HepG2 (cell line): ENCODE results near the gene PIGC. TPM values are rescaled to one million over a fixed set of nuclear protein-coding genes. Genes with fewer than 3 reads are reported as not detected.
A peak's percentile ranks its signal among the peaks of the same experiment; 100 is the strongest.

ENCODE experiments used
- ATAC-seq: fragments of 200-7000 bp; cut with Tn5 transposase; 3 replicates; pipeline ENCODE4 v1.9.1; 2020; ENCODE audit warnings: mild to moderate bottlenecking, moderate library complexity
- BruUV-seq: library from RNA; stranded (reverse); fragments of 400-500 nt; replicated peaks from 2 replicates; lab custom pipeline; 2021; lab: Mats Ljungman, UMichigan
- CTCF ChIA-PET: fragments of 300-600 bp; formaldehyde crosslinking; extraction: SDS; loops from one replicate; lab custom pipeline; 2021; ENCODE audit warnings: low total read pairs, inconsistent platforms, low intra/inter-chr PET ratio; lab: Yijun Ruan, JAX
- POLR2A ChIA-PET: fragments of 350-600 bp; sonication (Branson Sonifier 250); formaldehyde crosslinking; loops from one replicate; lab custom pipeline; 2020; ENCODE audit warnings: antibody characterized with exemption, inconsistent platforms; lab: Yijun Ruan, JAX
- DNase-seq: peaks from one replicate; pipeline ENCODE4 v3.0.0-alpha.2; 2015; ENCODE audit warnings: low spot score
- FAIRE-seq: peaks from 3 replicates; lab custom pipeline; 2011; peaks lifted over from hg19 to GRCh38; lab: Jason Lieb, UNC
- H2AFZ ChIP-seq: one replicate; pipeline ENCODE4 v1.6.1; 2011; ENCODE audit warnings: low read length, inconsistent platforms
- H3K27ac ChIP-seq: fragments of 300-600 bp; 3 replicates; pipeline ENCODE4 v1.8.0; 2011; ENCODE audit warnings: mixed run types, mild to moderate bottlenecking, mixed read lengths, low read length, inconsistent platforms; ENCODE audit not compliant: insufficient read depth; ENCODE audit errors: extremely low read length
- H3K27me3 ChIP-seq, 2 experiments: fragments of 200-600 bp in 1 of 2; 2 replicates in 1 of 2; 3 replicates in 1 of 2; pipeline versions ENCODE4 v1.6.0 to v1.8.0; 2011; ENCODE audit warnings: low read length in 2 of 2, mild to moderate bottlenecking in 2 of 2, moderate library complexity in 2 of 2, inconsistent platforms in 1 of 2; ENCODE audit not compliant: insufficient read depth in 2 of 2, control insufficient read depth in 1 of 2
- H3K36me3 ChIP-seq, 2 experiments: fragments of 200-600 bp in 1 of 2; replicated peaks in 1 of 2; 2 replicates in 1 of 2; 3 replicates in 1 of 2; pipeline versions ENCODE4 v1.5.1 to v1.8.0; 2011; ENCODE audit warnings: low read length in 2 of 2, inconsistent platforms in 1 of 2; ENCODE audit not compliant: insufficient read depth in 2 of 2, control insufficient read depth in 1 of 2
- H3K4me1 ChIP-seq: 2 replicates; pipeline ENCODE4 v1.5.1; 2012; ENCODE audit warnings: low read length, inconsistent platforms; ENCODE audit not compliant: insufficient read depth
- H3K4me2 ChIP-seq: 2 replicates; pipeline ENCODE4 v1.6.0; 2011; ENCODE audit warnings: low read depth, low read length, inconsistent platforms
- H3K4me3 ChIP-seq, 3 experiments: fragments of 200-600 bp in 1 of 3; sonication (generic), shearing (Covaris generic) in 1 of 3; replicated peaks in 1 of 3; 2 replicates each; pipeline ENCODE4 v1.5.1; 2011 to 2016; ENCODE audit warnings: low read length in 3 of 3, inconsistent platforms in 2 of 3, low read depth in 2 of 3, mild to moderate bottlenecking in 2 of 3, control low read depth in 1 of 3, mixed read lengths in 1 of 3; ENCODE audit not compliant: insufficient read depth in 1 of 3
- H3K79me2 ChIP-seq: one replicate; pipeline ENCODE4 v1.6.1; 2011; ENCODE audit warnings: low read length, inconsistent platforms; ENCODE audit not compliant: insufficient read depth
- H3K9ac ChIP-seq: 2 replicates; pipeline ENCODE4 v1.6.0; 2011; ENCODE audit warnings: mild to moderate bottlenecking, low read depth, low read length, inconsistent platforms; ENCODE audit not compliant: insufficient read depth
- H3K9me3 ChIP-seq: 2 replicates; pipeline ENCODE4 v1.5.1; 2012; ENCODE audit warnings: mild to moderate bottlenecking, low read length
- H4K20me1 ChIP-seq: 2 replicates; pipeline ENCODE4 v1.6.0; 2011; ENCODE audit warnings: inconsistent platforms, mild to moderate bottlenecking, low read length, moderate library complexity; ENCODE audit not compliant: insufficient read depth
- DNMT3B ChIP-seq: conservative IDR thresholded peaks from 2 replicates; pipeline ENCODE4 v1.6.1; 2016; ENCODE audit warnings: missing biosample characterization, control low read depth
- HIC2 ChIP-seq: sonication (generic); formaldehyde crosslinking; IDR thresholded peaks from 2 replicates; pipeline ENCODE4 v1.9.0; 2022; ENCODE audit warnings: low read depth, missing genetic modification reagents
- KDM3A ChIP-seq: IDR thresholded peaks from 2 replicates; pipeline ENCODE4 v1.6.1; 2018; ENCODE audit warnings: low read depth, missing compliant biosample characterization
- MED13 ChIP-seq: sonication (generic); formaldehyde crosslinking; IDR thresholded peaks from 2 replicates; pipeline ENCODE4 v1.5.0; 2020; ENCODE audit warnings: missing genetic modification reagents
- MNT ChIP-seq: fragments of 450-650 bp; IDR thresholded peaks from 2 replicates; pipeline ENCODE4 v1.6.1; 2016
- NFKB2 ChIP-seq: sonication (generic); formaldehyde crosslinking; IDR thresholded peaks from 2 replicates; pipeline ENCODE4 v1.4.0; 2020; ENCODE audit warnings: missing genetic modification reagents, borderline replicate concordance
- RCOR2 ChIP-seq: IDR thresholded peaks from 2 replicates; pipeline ENCODE4 v1.6.1; 2016; ENCODE audit warnings: missing biosample characterization, missing genetic modification reagents
- SP2 ChIP-seq: sonication (generic); formaldehyde crosslinking; IDR thresholded peaks from 2 replicates; pipeline ENCODE4 v1.5.1; 2020; ENCODE audit warnings: mild to moderate bottlenecking, missing genetic modification reagents
- TEAD3 ChIP-seq: optimal IDR thresholded peaks from 2 replicates; pipeline ENCODE3; 2016; ENCODE audit warnings: borderline replicate concordance
- XBP1 ChIP-seq: sonication (generic); formaldehyde crosslinking; IDR thresholded peaks from 2 replicates; pipeline ENCODE4 v1.5.0; 2020; ENCODE audit warnings: missing genetic modification reagents
- ZFP82 ChIP-seq: sonication (generic); formaldehyde crosslinking; IDR thresholded peaks from 2 replicates; pipeline ENCODE4 v1.5.1; 2020; ENCODE audit warnings: mild to moderate bottlenecking, missing genetic modification reagents, borderline replicate concordance
- ZNF12 ChIP-seq: sonication (generic); formaldehyde crosslinking; IDR thresholded peaks from 2 replicates; pipeline ENCODE4 v1.5.0; 2020; ENCODE audit warnings: missing genetic modification reagents
- ZNF282 ChIP-seq: fragments of 450-650 bp; IDR thresholded peaks from 2 replicates; pipeline ENCODE4 v1.6.1; 2018; ENCODE audit not compliant: partially characterized antibody
- ZNF367 ChIP-seq: sonication (generic); formaldehyde crosslinking; IDR thresholded peaks from 2 replicates; pipeline ENCODE4 v1.4.0; 2020; ENCODE audit warnings: missing genetic modification reagents, borderline replicate concordance
- ZNF510 ChIP-seq: sonication (generic); formaldehyde crosslinking; IDR thresholded peaks from 2 replicates; pipeline ENCODE4 v1.4.0; 2020; ENCODE audit warnings: low read depth, mild to moderate bottlenecking, missing genetic modification reagents
- ZNF770 ChIP-seq: sonication (generic); formaldehyde crosslinking; IDR thresholded peaks from 2 replicates; pipeline ENCODE4 v1.5.0; 2020; ENCODE audit warnings: mild to moderate bottlenecking, missing genetic modification reagents
- ZNF790 ChIP-seq: sonication (generic); formaldehyde crosslinking; IDR thresholded peaks from 2 replicates; pipeline ENCODE4 v1.8.0; 2022; ENCODE audit warnings: missing genetic modification reagents, mild to moderate bottlenecking, borderline replicate concordance
- ZNF878 ChIP-seq: sonication (generic); formaldehyde crosslinking; IDR thresholded peaks from 2 replicates; pipeline ENCODE4 v1.8.1; 2023; ENCODE audit warnings: mild to moderate bottlenecking, missing genetic modification reagents, moderate library complexity
- ZSCAN21 ChIP-seq: sonication (generic); formaldehyde crosslinking; IDR thresholded peaks from 2 replicates; pipeline ENCODE4 v1.8.0; 2022; ENCODE audit warnings: mild to moderate bottlenecking, missing genetic modification reagents, moderate library complexity, borderline replicate concordance
- ZSCAN25 ChIP-seq: sonication (generic); formaldehyde crosslinking; IDR thresholded peaks from 2 replicates; pipeline ENCODE4 v1.8.0; 2022; ENCODE audit warnings: mild to moderate bottlenecking, missing genetic modification reagents
- WGBS: methylation state at CpG from one replicate; pipeline ENCODE4 v1.1.6; 2017; ENCODE audit warnings: low lambda C conversion rate; 5-methylcytosine and 5-hydroxymethylcytosine counted together
- in situ Hi-C: cut with HindIII; loops from 2 replicates; pipeline ENCODE4 v1.10.0; 2017; ENCODE audit warnings: low pct_unique_long_range_greater_than_20kb; ENCODE audit not compliant: extremely low pct_ligation_motif_present
- intact Hi-C: fragments of 100-400 bp; cut with micrococcal nuclease; formaldehyde crosslinking; loops from one replicate; pipeline ENCODE4 v1.10.0; 2022; ENCODE audit not compliant: unreplicated experiment
- polyA plus RNA-seq, 8 experiments: library from polyadenylated mRNA; depleted of rRNA in 3 of 8; stranded (reverse) in 7 of 8; unstranded in 1 of 8; fragments of >200 nt; fragmentation: Illumina TruSeq in 4 of 8; extraction: Trizol in 4 of 8; gene quantifications; 2 replicates each; pipeline versions ENCODE4 v1.2.1 to v1.2.3, GENCODE V29; 2011 to 2016; ENCODE audit warnings: low read depth in 4 of 8, missing spikeins in 1 of 8, mixed read lengths in 1 of 8; ENCODE audit not compliant: insufficient read depth in 1 of 8
- total RNA-seq, 5 experiments: library from RNA; depleted of rRNA; stranded (reverse); fragments of >200 nt; fragmentation: Illumina TruSeq; extraction: Trizol; gene quantifications; 2 replicates each; pipeline ENCODE4 v1.2.3, GENCODE V29; 2016; ENCODE audit warnings: low read depth in 1 of 5
- TF ChIP-seq, protein P1 (sequence below): IDR thresholded peaks from 2 replicates; pipeline ENCODE4 v1.6.1; 2016; ENCODE audit warnings: missing genetic modification reagents, missing compliant biosample characterization

PIGC gene
- total and polyA plus RNA-seq, 2 of the 13 experiments (the other 11 are each of a cell fraction or from before 2014, with no cell fraction given): 26.7 to 29.5 TPM

DNA sequence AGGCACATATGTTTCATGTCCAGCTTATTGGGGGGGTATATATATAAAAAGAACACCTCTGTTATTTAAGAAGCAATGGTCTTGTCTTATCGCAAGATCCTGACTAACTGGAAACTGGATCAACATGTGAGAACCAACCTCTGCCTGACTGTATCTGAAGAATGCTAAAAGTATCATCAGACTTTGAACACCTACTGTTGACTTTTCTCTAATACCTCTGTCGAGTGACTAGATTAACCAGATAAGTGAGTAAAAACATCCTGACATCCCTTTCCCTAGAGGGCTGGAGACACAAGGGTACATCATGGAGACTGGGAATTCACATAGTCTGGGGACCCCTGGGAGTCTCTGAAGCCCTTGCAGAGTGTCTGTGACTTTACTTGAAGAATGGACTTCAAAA is 26.3 kb upstream of the PIGC start:
- CTCF ChIA-PET: interaction anchor here (1.4 kb wide), 1 partner anchor 21 kb away, joined by 3 read pairs; no protein-coding TSS in a partner anchor
- 3% methylated on average over 2 of the region's 2 CpGs for WGBS
- POLR2A ChIA-PET: interaction anchor here (0.6 to 6.1 kb wide), 3 partner anchors 17 to 62 kb away, joined by 5 to 99 read pairs (median 14); partner anchors contain the start of gene SUCO
- H3K9ac ChIP-seq: peak overlapping the region; percentile 26; the same call in 1 of the 2 replicates
- H3K27ac ChIP-seq: peak overlapping the region; percentile 59
- no peaks in the 10 kb centered on the region for H3K36me3 ChIP-seq
- intact Hi-C loops: loop anchor here (1.0 kb wide), 2 partner anchors 20 to 62 kb away; no protein-coding TSS in a partner anchor
- peak overlapping the region in 1 of 3 experiments; percentile 39; a peak in 1 of 6 replicates for H3K4me3 ChIP-seq
- FAIRE-seq (peak; percentile 66), DNase-seq (peak; percentile 98), ATAC-seq (peak; percentile 96)
- peaks cover 86% of the 10 kb centered on the region for H3K4me1 ChIP-seq
- H3K4me2 ChIP-seq: peak overlapping the region; percentile 66
- H2AFZ ChIP-seq: no peak overlapping the region
- in situ Hi-C loops: loop anchor here (5.0 kb wide), 1 partner anchor 62 kb away; the partner anchor contains the start of gene SUCO
- H4K20me1 ChIP-seq: no peaks in the 10 kb centered on the region
- no peaks in the 10 kb centered on the region for H3K9me3 ChIP-seq
- no peaks in the 10 kb centered on the region for H3K27me3 ChIP-seq
- H3K79me2 ChIP-seq: no peaks in the 10 kb centered on the region
- no TSS peak for BruUV-seq
- TF ChIP-seq DNMT3B (CRISPR knock-in tag): 0 out of 2 replicates have a peak, but pooled peaks have one; percentile 24
- no peak for TF ChIP-seq ZNF367 (CRISPR knock-in tag)
- no peak for TF ChIP-seq ZNF510 (CRISPR knock-in tag)
- TF ChIP-seq ZNF282: no peak
- no peak for TF ChIP-seq ZNF770
- TF ChIP-seq ZNF790 (CRISPR knock-in tag): no peak
- 0 out of 2 replicates have a peak, but pooled peaks have one; percentile 24 for TF ChIP-seq ZNF12 (CRISPR knock-in tag)
- TF ChIP-seq ZFP82: no peak
- TF ChIP-seq MED13: no peak
- TF ChIP-seq ZSCAN21 (CRISPR knock-in tag): no peak
- no peak for TF ChIP-seq SP2 (CRISPR knock-in tag)
- no peak for TF ChIP-seq XBP1 (CRISPR knock-in tag)
- TF ChIP-seq TEAD3: peak; percentile 83
- TF ChIP-seq, protein P1, sequence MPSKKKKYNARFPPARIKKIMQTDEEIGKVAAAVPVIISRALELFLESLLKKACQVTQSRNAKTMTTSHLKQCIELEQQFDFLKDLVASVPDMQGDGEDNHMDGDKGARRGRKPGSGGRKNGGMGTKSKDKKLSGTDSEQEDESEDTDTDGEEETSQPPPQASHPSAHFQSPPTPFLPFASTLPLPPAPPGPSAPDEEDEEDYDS (CRISPR knock-in tag): peak; percentile 49
- TF ChIP-seq ZSCAN25 (CRISPR knock-in tag): no peak
- TF ChIP-seq ZNF878: no peak; the same call in 1 of the 2 replicates
- TF ChIP-seq MNT: no peak
- no peak for TF ChIP-seq NFKB2
- TF ChIP-seq RCOR2 (CRISPR knock-in tag): peak; percentile 51
- peak; percentile 45; the same call in 1 of the 2 replicates for TF ChIP-seq KDM3A
- TF ChIP-seq HIC2 (CRISPR knock-in tag): no peak
